ENCODE results near the gene ZNF469. TPM values are rescaled to one million over a fixed set of nuclear protein-coding genes. Genes with fewer than 3 reads are reported as not detected.

ZNF469 gene
- polyA plus RNA-seq, 3 donors: 0.02 to 0.16 (median 0.10) TPM

DNA sequence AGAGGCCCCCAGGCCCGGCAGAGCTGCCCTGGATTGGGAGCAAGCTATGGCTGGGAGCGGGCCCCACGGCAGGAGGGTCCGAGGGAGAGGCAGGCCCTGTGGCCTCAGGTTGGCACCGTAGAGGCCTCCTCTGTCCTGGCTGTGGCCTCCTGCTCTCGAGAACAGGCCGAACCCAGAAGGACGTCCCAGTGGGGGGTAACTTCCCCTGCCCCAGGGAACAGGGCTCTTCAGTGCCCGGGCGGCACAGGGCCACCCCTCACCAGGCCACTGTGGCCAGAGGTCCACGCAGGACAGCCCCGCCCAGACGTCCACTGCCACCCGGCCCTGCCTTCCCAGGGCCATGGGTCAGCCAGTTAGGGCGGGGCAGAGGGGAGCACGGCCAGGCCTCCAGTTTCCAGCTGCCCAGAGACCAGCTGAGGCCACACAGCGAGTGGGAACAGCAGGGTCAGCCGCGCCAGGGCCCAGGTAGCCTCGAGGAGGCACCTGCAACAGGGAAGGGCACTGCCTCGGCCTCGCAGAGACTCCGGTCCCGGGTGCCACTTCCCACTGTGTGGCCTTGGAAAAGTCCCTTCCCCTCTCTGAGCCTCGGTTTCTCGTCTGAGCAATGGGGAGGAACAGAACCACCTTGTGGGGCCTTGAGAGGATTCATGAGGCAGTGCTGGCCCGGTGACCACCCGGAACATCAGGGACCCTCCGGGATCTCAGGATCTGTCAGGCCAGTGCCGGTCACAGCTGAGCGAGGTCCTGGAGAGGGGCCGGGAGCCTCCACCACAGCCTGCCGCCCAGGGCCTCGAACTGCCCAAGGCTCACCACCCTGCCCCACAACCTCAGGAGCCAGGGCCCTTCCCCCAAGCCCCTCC lies 32.0 kb downstream of the ZNF469 start:
- no peaks in the 10 kb centered on the region for H3K9me3 Mint-ChIP-seq
- H4K20me1 ChIP-seq (ENCODE audit: insufficient read depth, low read length): no peaks in the 10 kb centered on the region
- no peaks in the 10 kb centered on the region for H3K27me3 ChIP-seq (ENCODE audit: control insufficient read depth in 2 of 2, insufficient read depth in 2 of 2, low read length in 2 of 2)
- TF ChIP-seq, protein P1, sequence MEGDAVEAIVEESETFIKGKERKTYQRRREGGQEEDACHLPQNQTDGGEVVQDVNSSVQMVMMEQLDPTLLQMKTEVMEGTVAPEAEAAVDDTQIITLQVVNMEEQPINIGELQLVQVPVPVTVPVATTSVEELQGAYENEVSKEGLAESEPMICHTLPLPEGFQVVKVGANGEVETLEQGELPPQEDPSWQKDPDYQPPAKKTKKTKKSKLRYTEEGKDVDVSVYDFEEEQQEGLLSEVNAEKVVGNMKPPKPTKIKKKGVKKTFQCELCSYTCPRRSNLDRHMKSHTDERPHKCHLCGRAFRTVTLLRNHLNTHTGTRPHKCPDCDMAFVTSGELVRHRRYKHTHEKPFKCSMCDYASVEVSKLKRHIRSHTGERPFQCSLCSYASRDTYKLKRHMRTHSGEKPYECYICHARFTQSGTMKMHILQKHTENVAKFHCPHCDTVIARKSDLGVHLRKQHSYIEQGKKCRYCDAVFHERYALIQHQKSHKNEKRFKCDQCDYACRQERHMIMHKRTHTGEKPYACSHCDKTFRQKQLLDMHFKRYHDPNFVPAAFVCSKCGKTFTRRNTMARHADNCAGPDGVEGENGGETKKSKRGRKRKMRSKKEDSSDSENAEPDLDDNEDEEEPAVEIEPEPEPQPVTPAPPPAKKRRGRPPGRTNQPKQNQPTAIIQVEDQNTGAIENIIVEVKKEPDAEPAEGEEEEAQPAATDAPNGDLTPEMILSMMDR (IDR thresholded peaks at IDR 0.05): no peak
- H2AFZ ChIP-seq (ENCODE audit: insufficient read depth, low read depth, low read length, poor library complexity, severe bottlenecking): no peak overlapping the region
- H3K9ac ChIP-seq (ENCODE audit: insufficient read depth, low read length, poor library complexity, severe bottlenecking): no peak overlapping the region
- intact Hi-C loops (cut with micrococcal nuclease): loop anchor here in 1 of 2 donors (5.0 kb wide), 1 partner anchor 583 kb away; no protein-coding TSS in a partner anchor
- H3K4me1 ChIP-seq (ENCODE audit: control insufficient read depth in 1 of 2, insufficient read depth in 2 of 2, low read length in 2 of 2): no peaks in the 10 kb centered on the region
- H3K4me3 ChIP-seq (replicated peaks in 1 of 3; ENCODE audit: low read depth in 2 of 3, low read length in 3 of 3): no peak overlapping the region
- H3K4me1 Mint-ChIP-seq: peaks cover 3% of the 10 kb centered on the region
- H3K4me3 Mint-ChIP-seq: no peak overlapping the region
- DNase-seq: no peak
- peaks cover 0 to 3% (median 3%) of the 10 kb centered on the region in 3 donors for H3K27me3 Mint-ChIP-seq (ENCODE audit: low read depth in 3 of 3)
- H3K27ac ChIP-seq (ENCODE audit: low read depth in 1 of 2, low read length in 2 of 2): no peak overlapping the region
- no peaks in the 10 kb centered on the region for H3K79me2 ChIP-seq (ENCODE audit: insufficient read depth, low read length)
- H3K9me3 ChIP-seq (replicated peaks in 1 of 2; ENCODE audit: control insufficient read depth in 1 of 2, insufficient read depth in 1 of 2, low read length in 2 of 2): no peaks in the 10 kb centered on the region
- H3K4me2 ChIP-seq (replicated peaks; ENCODE audit: extremely low read depth, low read length, poor library complexity, severe bottlenecking): no peak overlapping the region
- no peak overlapping the region for H3K27ac Mint-ChIP-seq
- no peaks in the 10 kb centered on the region for H3K36me3 ChIP-seq (replicated peaks in 1 of 2; ENCODE audit: control insufficient read depth in 1 of 2, insufficient read depth in 2 of 2, low read length in 2 of 2)
- 96% methylated on average over 29 of the region's 34 CpGs for WGBS (ENCODE audit: insufficient coverage)
- H3K36me3 Mint-ChIP-seq: no peaks in the 10 kb centered on the region

DNA sequence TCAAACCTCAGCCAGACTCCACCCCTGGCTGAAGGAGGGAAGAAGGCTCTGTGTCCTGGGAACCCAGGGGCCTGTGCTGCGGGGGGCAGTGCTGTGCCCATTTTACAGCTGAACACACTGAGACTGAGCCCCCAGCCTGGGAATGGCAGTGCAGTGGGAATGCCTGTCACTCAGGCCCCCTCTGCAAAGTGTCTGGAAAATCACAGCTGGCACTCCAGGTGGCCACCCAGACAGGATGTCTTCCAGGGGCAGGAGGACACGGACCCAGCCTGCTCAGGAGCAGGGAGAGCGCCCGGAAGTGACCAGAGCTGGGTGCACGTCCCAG lies 32.6 kb downstream of the ZNF469 start:
- H3K27ac ChIP-seq (ENCODE audit: low read depth in 1 of 2, low read length in 2 of 2): no peak overlapping the region
- TF ChIP-seq, protein P1 (IDR thresholded peaks at IDR 0.05): no peak
- no peak overlapping the region for H3K9ac ChIP-seq (ENCODE audit: insufficient read depth, low read length, poor library complexity, severe bottlenecking)
- H3K4me2 ChIP-seq (replicated peaks; ENCODE audit: extremely low read depth, low read length, poor library complexity, severe bottlenecking): no peak overlapping the region
- H3K4me3 ChIP-seq (replicated peaks in 1 of 3; ENCODE audit: low read depth in 2 of 3, low read length in 3 of 3): no peak overlapping the region
- no peaks in the 10 kb centered on the region for H3K36me3 Mint-ChIP-seq
- H3K79me2 ChIP-seq (ENCODE audit: insufficient read depth, low read length): no peaks in the 10 kb centered on the region
- H3K27me3 ChIP-seq (ENCODE audit: control insufficient read depth in 2 of 2, insufficient read depth in 2 of 2, low read length in 2 of 2): no peaks in the 10 kb centered on the region
- DNase-seq: no peak
- no peaks in the 10 kb centered on the region for H3K4me1 ChIP-seq (ENCODE audit: control insufficient read depth in 1 of 2, insufficient read depth in 2 of 2, low read length in 2 of 2)
- H3K27me3 Mint-ChIP-seq (ENCODE audit: low read depth in 3 of 3): peaks cover 0 to 4% (median 3%) of the 10 kb centered on the region in 3 donors
- H2AFZ ChIP-seq (ENCODE audit: insufficient read depth, low read depth, low read length, poor library complexity, severe bottlenecking): no peak overlapping the region
- intact Hi-C loops (cut with micrococcal nuclease): loop anchor here in 1 of 2 donors (5.0 kb wide), 1 partner anchor 582 kb away; no protein-coding TSS in a partner anchor
- H3K4me1 Mint-ChIP-seq: no peaks in the 10 kb centered on the region
- H3K36me3 ChIP-seq (replicated peaks in 1 of 2; ENCODE audit: control insufficient read depth in 1 of 2, insufficient read depth in 2 of 2, low read length in 2 of 2): no peaks in the 10 kb centered on the region
- 96% methylated on average over 5 of the region's 5 CpGs for WGBS (ENCODE audit: insufficient coverage)
- H3K4me3 Mint-ChIP-seq: no peak overlapping the region
- H3K9me3 Mint-ChIP-seq: no peaks in the 10 kb centered on the region
- H4K20me1 ChIP-seq (ENCODE audit: insufficient read depth, low read length): no peaks in the 10 kb centered on the region
- H3K9me3 ChIP-seq (replicated peaks in 1 of 2; ENCODE audit: control insufficient read depth in 1 of 2, insufficient read depth in 1 of 2, low read length in 2 of 2): no peaks in the 10 kb centered on the region
- no peak overlapping the region for H3K27ac Mint-ChIP-seq

Measured in CD14-positive monocyte (primary cell).